GM03348 (cell line): ENCODE results near the gene CGAS.
"Not testable (repeated sequence)": the region's sequence is repeated elsewhere in the genome, so short reads cannot be mapped to it uniquely, and the experiment has no call there.

Experiments used
- DNase-seq: peaks from one replicate; pipeline ENCODE4 v3.0.0; 2012; ENCODE audit warnings: low spot score

Gene CGAS

GRCh38 chr6:73452107-73452461 is at the start of gene CGAS:
Gene CGAS (minus strand): TSS chr6:73452297. CDS start chr6:73452181, 116 bp downstream.
- DNase-seq = peak; percentile 82

GRCh38 chr6:73497915-73498314 is 45.8 kb upstream of the CGAS start:
- DNase-seq = no peak

- DNase-seq = no peak
Measured at GRCh38 chr6:73491377-73491776, 39.3 kb upstream of the CGAS start.

- no peak for DNase-seq
Measured at GRCh38 chr6:73487473-73487872, 35.4 kb upstream of the CGAS start.

GRCh38 chr6:73484438-73484837 is 32.3 kb upstream of the CGAS start:
- DNase-seq = no peak

GRCh38 chr6:73481969-73482368 is 29.9 kb upstream of the CGAS start:
- no peak for DNase-seq

GRCh38 chr6:73477407-73477806 is 25.3 kb upstream of the CGAS start:
- no peak for DNase-seq

GRCh38 chr6:73476723-73477122 is 24.6 kb upstream of the CGAS start:
- no peak for DNase-seq

GRCh38 chr6:73471686-73472290 is 19.7 kb upstream of the CGAS start:
- DNase-seq = no peak

GRCh38 chr6:73461537-73462350 is 9.6 kb upstream of the CGAS start, which contains the start of gene MTO1:
Gene MTO1 (plus strand): TSS chr6:73461737. CDS start chr6:73461855, 118 bp downstream.
- peak; percentile 95 for DNase-seq

GRCh38 chr6:73460056-73460455 is 8.0 kb upstream of the CGAS start:
- no peak for DNase-seq

GRCh38 chr6:73459474-73459873 is 7.4 kb upstream of the CGAS start:
- not testable (repeated sequence) for DNase-seq

GRCh38 chr6:73455865-73456629 is 4.0 kb upstream of the CGAS start:
- no peak for DNase-seq

- DNase-seq = peak; percentile 71
Measured at GRCh38 chr6:73451223-73452106, 632 bp downstream of the CGAS start.

GRCh38 chr6:73443555-73443954 is 8.5 kb downstream of the CGAS start:
- no peak for DNase-seq

- no peak for DNase-seq
Measured at GRCh38 chr6:73435236-73435635, 16.9 kb downstream of the CGAS start.

- no peak for DNase-seq
Measured at GRCh38 chr6:73421534-73421933, 30.6 kb downstream of the CGAS start.

- no peak for DNase-seq
Measured at GRCh38 chr6:73418081-73418741, 33.9 kb downstream of the CGAS start.

GRCh38 chr6:73413102-73413501 is 39.0 kb downstream of the CGAS start:
- no peak for DNase-seq

- DNase-seq = no peak
Measured at GRCh38 chr6:73409395-73409794, 42.7 kb downstream of the CGAS start.

- no peak for DNase-seq
Measured at GRCh38 chr6:73400656-73401055, 51.4 kb downstream of the CGAS start.
